ENCODE measurements around the gene RHOBTB1.

Gene RHOBTB1

DNA sequence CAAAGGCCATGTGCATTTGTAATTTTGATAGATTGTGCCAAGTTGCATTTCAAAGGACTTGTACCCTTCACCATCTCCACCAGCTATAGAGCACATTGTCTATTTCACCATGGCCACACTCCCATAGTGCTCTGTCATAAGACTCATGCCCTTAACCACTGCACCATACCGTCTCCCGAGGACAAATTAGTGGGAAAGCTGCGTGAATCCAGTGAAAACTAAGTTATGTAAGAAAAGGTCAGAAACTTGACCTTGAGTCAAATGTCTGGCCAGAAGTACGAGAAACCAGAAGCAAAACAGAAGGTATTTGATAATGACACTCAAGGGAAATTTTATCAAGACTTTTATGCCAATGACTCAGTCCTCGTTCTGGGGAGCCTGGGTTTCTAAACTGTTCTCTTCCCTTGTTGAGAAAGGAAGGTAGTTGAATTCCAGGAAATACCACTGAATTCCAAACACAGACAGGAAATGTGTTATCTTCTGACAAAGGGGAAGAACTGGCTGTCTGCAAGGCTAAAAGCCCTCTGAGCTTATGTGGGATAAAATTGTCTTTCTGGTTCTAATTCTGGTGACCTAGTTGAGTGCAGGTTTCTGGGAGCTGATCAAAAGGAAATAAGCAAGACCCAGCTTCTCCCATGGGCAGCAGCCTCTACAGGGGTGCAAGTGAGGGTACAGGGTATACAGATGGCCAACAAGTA is 116.0 kb downstream of the RHOBTB1 start:
- DNase-seq (ENCODE audit: insufficient read length, low spot score) = peak; percentile 50
- FAIRE-seq = no peak

- FAIRE-seq = no peak
Observed at GRCh38 chr10:60825520-60825919, 118.5 kb downstream of the RHOBTB1 start.

DNA sequence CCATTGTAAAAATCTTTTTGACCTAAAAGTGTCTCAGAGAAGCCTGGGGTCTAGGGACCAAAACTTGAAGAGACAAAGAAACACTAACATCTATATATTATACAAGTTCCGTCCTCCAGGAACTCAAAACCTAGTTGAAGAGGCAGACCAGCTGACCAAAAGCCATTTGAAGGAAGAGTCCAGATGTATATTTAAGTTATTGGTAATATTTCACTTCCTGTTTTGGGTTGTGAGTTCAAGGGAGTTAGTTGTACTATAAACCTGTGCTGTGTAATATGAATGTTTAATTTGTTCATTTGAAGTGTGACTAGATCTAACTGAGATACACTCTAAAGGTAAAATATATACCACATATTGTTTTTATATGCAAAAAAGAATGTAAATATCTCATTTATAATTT is 120.7 kb downstream of the RHOBTB1 start:
- FAIRE-seq (no peak), DNase-seq (ENCODE audit: insufficient read length, low spot score) (no peak)

More at GRCh38 chr10:60825520-60825919, 118.5 kb downstream of the RHOBTB1 start:
- DNase-seq (ENCODE audit: insufficient read length, low spot score) = no peak

DNA sequence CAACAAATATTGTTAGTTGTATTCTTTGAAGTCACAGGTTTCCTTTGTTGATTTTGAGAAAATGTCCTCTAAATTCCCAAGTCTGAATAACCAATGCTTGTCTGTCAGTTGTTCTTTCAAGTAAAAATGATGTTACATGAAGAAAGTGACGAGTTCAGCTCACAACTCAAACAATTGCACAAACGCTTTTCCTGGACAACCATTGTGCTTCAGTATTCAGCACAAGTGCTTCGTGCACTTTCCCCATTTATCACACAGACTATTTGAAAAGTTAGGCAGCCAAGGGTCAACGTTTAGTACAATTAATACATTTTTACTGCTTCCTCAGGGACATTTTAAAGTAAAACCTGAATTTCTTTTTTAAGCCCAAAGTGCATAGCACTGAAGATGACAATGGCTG is 121.2 kb downstream of the RHOBTB1 start:
- DNase-seq (ENCODE audit: insufficient read length, low spot score) = no peak
- FAIRE-seq = no peak

GRCh38 chr10:60821656-60822055 is 122.3 kb downstream of the RHOBTB1 start:
- no peak for DNase-seq (ENCODE audit: insufficient read length, low spot score)

GRCh38 chr10:60820093-60820754 is 123.8 kb downstream of the RHOBTB1 start:
- DNase-seq (ENCODE audit: insufficient read length, low spot score) (no peak), FAIRE-seq (no peak)

More at GRCh38 chr10:60821656-60822055, 122.3 kb downstream of the RHOBTB1 start:
- FAIRE-seq = no peak

Data from HTR-8/SVneo (cell line).